ENCODE results near the gene ALDH1A1.
A peak's percentile ranks its signal among the peaks of the same experiment; 100 is the strongest.
"Not testable (repeated sequence)": the region's sequence is repeated elsewhere in the genome, so short reads cannot be mapped to it uniquely, and the experiment has no call there.

Gene ALDH1A1

DNA sequence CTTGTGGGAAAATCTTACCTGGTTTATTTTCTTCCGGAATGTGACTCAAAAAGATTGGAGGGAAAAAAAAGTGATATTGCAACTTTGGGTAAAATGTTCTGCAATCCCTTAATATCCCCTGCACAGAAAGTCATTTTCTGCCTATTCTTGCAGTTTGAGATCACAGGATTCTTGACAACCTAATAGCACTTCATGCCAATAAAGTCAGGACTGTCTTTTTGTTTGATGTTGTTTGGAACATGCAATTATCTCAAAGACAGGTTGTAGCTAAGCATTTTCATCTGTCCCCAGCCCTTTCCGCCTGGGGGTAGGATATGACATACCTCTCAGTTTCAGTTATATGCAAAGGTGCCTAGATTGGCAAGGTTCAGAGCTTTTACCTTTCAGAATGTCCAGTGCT lies 63.9 kb downstream of the ALDH1A1 start:
- no peak for DNase-seq

DNA sequence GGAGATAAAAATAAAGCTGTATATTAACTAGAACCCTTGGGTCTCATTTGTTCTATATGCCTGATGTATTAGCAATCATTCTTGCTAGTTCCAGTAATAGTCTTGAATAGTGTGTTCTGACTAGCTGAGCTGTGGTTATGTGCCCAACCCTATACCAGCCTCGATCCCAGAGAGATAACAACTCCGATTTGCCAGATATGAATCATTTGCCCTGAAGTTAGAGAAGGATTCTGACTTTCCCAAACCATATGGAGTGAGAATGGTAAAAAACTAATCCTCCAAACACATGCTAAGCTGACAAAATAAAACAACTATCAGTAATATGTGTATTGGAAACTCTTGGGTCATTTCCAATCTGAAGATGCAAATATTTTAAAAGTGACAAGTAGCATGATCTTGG lies 64.8 kb downstream of the ALDH1A1 start:
- DNase-seq = no peak

DNA sequence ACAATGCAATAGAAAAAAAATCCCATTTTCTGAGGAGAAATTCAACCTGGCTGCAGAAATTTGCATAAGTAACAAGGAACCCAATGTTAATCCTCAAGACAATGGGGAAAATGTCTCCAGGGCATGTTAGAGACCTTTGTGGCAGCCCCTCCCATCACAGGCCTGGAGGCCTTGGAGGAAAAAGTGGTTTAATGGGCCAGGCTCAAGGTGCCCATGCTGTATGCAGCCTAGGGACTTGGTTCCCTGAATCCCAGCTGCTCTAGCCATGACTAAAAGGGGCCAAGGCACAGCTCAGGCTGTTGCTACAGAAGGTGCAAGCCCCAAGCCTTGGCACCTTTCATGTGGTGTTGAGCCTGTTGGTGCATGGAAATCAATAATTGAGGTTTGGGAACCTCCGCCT lies 66.5 kb downstream of the ALDH1A1 start:
- DNase-seq = no peak

DNA sequence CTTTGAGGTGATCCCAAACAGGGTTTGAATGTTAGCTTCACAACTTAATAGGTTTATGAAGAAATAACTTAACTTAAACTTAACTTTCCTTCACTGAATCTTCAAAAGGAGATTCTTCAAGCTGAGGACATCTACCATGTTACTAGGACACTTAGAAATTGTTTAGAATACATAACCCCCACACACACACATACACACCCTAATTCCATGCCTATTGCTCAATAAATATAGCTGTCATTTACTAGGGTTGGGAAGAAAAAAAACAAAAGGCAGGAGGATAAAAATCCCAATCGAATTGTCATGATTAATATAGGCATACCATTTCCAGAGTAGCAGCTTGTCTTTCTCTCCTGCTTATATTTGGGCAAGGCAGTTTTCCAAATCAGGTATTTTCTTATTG lies 68.3 kb downstream of the ALDH1A1 start:
- no peak for DNase-seq

DNA sequence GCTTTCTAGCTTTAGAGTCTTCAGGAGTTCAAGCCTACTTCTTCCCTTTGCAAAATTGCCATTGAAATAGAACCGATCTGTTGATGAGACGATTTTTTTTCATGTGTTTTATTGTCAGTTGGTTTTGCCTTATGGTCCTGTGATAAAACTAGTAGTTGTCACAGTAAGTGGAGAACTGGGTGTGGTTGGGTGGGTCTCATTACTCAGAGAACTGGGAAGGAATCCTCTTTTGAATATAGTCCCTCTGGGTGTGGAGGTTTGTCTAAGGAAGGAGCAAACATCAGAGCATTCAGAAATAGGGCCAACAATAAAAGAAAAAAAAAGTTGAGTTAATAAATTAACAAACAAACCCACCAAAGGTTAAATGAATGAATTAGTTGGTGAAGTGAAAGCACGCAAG lies 69.0 kb downstream of the ALDH1A1 start:
- no peak for DNase-seq

DNA sequence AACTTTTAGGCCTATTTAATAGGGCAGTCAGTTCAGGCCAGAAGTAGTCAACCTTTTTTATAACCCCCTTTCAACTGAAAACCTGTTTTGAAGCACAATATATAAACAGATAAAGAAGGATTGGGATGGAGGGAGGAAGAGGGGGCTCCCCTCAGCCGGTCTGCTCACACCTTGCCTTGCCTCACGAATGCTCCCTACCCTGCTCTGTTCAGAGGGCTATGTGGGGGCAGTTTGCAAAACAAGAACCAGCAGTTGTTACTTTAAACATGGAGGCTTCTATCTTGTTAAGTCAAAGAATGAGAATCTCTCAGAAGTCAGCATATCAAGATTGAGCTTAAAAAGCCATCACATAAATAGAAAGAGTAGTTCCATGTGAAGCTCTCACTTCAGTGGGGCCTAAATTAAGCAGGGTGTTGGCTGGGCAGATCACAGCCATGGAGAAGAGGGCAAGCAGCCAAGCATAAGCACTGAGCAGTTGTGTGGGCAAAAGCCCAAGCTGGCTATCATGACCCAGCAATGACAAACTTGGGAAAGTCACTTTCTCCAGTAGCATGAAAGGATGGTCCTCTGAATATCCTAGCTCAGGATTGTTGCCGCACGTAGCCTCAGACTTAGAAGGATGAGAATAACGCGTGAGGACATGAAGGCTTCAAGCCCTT lies 70.6 kb downstream of the ALDH1A1 start:
- DNase-seq = no peak

DNA sequence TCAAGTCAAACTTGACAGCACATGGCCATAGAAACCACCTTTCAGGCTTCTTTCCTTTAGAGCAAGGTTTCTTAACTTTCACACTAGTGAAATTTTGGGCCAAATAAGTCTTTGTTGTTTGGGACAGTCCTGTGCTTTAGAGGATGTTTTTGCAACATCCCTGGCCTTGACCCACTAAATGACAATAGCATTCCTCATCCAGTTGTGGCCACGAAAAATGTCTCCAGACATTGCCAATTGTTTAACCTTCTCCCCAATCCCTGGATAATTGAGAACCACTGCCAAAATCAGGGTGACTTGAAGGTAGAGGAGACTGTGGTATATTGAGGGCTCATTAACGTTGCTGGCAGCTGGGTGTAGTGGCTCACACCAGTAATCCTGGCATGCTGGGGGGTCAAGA lies 72.0 kb downstream of the ALDH1A1 start:
- DNase-seq = no peak

DNA sequence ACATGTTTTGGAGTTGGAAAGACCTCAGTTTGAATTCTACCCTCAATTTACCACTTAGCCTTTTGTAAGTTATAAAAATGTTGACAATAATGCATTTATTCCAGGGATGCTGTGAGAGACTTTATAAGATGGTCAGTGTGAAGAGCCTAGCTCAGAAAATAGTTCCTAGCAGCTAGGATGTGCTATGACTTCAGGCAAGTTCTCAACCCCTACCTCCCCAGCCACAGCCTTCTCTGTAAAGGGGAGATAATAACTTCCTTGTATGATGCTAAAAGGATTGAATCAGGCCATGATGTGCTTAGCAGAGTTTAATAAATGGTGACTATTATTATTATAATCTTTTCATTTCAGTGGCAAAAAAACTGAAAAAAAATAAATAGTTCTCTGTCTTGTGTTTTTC lies 77.6 kb downstream of the ALDH1A1 start:
- DNase-seq = no peak

DNA sequence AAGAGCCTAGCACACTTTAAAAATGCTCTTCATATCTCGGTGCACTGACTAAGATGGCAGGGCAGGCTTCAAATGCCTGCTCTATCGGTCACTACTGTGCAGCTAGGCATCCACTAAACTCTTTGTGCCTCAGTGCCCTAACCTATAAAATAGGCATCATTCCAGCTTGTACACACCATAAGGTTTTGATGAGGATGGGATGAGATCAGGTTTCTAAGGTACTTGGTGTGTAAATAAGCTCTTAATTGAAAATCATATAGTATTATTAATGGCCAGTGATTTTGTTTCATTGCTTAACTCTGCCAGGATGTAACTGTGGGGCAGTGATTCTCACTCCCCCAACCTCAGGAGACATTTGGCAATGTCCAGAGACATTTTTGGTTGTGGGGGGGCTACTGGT lies 78.5 kb downstream of the ALDH1A1 start:
- no peak for DNase-seq

DNA sequence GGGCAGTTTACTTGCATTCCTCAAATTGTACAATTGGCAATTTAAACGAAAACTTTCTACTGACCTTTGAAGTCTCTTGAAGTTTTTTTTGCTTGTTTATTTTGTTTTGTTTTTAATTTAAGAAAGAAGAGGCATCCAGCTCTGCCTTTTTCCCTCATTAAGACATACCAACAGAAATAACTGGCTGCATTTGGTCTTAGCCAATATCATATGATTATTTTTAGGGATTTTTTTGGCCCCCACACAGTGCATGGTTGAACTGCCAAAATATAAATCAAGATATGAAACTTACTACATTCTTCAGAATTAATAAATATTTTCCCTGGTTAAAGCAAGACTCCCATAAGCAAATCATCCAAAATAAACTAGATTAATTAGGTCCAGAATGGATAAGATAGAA lies 79.4 kb downstream of the ALDH1A1 start:
- no peak for DNase-seq

DNA sequence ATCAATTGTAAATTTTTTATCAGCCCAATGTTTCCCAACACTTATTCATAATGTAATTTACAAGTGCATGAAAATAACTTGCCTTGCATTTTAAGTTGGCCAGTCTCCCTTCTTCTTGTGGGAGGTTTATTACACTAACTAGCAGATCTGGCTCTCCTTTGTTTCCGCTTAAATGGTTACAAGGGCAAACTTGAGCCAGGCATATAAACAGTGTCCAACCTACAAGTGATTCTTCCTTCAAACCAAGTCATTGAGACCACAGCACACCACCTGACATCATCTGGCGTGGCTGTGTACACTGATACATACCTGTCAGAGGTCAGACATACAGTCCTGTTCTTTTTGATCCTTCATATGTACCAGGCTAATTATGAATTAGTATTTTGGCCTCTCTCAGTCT lies 80.1 kb downstream of the ALDH1A1 start:
- no peak for DNase-seq

DNA sequence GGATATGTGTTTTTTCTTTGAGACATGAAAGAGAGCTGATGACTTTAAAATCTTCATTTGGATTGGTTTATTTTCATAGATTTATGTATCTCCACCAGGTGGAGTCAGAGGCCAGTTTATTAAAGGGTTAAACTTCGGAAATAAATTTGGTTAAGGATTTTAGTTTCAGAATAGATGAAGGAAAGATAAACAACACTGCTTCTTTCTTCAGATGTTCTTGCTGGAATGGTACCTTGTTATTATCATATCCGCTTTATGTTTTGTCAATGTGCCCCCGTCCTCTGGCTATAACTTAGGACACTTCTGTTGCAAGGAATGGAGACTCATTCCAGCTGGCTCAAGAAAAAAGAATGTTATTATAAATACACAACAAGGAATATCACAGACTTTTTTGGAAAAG lies 81.2 kb downstream of the ALDH1A1 start:
- DNase-seq = no peak

DNA sequence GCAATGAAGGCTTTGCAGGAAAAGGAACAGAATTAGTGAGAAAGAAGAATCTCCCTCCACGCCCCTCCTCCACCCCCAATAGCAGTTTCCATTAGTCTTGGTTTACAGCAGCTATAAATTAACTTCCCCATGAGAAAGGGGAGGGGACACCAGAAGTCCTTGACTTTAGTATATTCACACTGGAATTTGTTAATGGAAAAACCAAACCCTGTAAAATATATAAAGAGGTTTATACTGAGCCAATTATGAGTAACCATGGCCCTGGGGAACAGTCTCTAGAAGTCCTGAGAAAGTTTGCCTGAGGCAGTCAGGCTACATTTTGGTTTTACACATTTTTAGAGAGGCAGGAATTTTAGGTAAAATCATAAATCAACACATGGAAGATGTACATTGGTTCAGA lies 88.5 kb downstream of the ALDH1A1 start:
- no peak for DNase-seq

DNA sequence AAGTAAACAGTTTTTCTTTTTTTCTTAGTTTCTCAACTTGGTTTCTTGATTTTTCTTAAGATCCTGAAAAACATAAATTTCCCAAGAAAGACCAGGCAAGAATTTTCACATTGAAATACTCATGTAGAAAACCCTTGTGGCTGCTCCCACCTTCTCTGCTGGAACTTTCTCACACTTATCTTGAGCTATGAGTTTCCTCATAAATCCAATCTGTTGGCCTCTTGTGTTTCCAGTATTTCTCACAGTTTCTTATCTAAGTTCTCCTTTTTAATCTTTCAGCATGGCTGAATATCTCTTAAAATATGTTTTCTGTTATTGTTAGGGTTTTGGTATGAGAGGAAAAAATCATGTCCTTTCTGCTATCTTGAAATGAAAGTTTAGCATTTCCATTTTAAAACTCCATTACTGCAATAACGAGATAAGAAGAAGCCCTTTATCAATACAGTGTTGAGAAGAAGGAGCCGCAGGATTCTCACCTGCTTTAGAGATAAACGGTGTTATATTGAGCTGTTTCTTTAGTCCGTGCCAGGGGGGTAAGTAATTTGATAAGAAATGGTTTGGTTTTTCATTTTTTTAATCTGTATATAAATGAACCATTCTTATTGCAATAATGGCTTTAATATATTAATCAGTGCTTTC lies 89.3 kb downstream of the ALDH1A1 start:
- no peak for DNase-seq

DNA sequence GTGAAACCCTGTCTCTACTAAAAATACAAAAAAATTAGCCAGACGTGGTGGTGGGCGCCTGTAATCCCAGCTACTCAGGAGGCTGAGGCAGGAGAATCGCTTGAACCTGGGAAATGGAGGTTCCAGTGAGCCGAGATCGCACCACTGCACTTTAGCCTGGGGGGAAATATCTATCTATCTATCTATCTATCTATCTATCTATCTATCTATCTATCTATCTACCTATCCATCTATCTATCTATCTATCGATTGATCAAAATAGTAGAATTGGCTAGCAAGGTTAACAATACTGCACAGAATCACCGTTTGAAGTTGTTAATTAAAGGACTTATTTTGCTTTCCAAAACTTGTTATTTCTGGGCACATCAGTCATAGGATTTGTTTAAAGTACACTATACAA lies 90.1 kb downstream of the ALDH1A1 start:
- DNase-seq = not testable (repeated sequence)

DNA sequence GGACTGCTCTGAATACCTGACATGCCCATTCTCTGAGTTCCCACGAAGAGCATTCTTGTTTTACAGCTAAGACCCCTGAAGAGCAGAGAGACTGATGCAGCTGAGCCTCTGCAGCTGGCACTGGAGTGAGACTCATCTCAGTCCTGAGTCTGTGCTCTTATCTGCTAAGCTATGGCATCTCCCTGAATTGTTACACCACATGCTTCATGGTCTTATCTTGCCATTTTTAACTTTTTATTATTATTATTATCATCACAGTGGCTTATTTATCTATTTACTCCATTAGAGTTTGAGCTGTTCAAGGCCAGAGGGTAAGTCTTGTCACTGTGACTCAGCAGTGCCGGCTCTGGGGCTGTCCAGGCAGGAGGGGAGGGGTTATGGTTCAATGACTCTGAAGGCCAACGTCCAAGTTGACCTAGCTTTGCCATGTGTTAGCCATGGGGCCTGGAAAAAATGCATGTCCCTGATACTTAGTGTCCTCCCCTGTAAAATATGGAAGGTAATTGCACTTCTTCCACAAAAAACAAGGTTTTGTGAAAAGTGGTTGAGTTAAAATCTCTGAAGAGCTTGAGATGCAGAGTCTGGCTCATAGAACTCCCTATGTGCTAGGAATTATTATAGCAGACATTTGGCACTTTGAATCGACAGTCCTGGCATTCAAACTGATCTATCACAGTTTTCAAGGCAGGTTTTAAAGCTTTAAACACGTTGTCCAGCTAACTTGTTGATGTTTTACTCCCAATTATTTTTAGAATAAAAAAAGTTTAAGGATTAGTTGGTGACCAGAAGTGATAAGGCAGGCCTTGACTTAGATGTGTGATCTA lies 94.6 kb downstream of the ALDH1A1 start:
- no peak for DNase-seq

DNA sequence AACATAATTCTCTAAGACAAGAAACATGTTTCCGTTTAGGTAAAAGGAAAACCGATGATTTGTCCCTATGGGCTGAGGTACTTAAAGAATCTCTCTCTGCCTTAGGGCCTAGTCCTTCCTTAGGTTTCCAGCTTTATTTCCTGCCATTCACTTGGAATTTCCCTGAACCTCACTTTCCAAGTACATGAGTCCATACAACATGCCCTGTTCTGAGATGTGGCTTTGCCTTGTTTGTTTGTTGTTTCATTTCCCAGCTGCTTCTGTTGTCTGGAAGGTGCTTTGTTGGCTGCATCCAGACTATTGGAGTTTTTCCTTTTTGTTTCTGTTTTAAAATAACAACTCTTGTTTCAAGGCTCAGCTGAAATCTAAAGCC lies 95.2 kb downstream of the ALDH1A1 start:
- no peak for DNase-seq

DNA sequence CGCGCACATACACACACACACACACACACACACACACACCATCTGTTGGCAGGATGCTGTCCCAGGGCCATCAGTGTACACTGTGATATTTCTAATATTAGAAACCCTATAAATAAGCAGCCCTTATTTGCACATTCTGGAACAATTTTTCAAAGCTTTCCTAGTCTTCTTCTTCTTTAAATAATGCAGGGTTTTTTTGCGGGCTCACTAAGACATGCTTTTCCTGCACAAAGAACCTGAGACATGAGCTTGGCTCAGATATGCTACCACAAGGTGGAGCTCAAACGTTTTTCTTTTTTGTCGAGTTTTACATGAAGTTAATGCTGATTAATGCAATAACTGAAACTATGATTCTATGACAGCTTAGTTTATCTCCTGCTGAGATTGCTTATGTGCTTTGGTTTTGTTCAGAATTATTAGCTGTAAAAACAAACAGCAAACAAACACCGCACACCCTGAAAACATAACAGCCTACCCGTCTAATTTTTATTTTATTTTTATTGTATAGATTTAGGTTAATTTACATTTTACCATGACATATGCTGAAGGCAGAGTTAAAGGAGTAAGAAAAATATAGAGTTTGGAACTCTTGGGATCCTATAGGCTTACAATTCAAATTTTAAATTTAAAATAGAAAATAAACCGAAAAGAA lies 95.8 kb downstream of the ALDH1A1 start:
- peak; percentile 4 for DNase-seq

DNA sequence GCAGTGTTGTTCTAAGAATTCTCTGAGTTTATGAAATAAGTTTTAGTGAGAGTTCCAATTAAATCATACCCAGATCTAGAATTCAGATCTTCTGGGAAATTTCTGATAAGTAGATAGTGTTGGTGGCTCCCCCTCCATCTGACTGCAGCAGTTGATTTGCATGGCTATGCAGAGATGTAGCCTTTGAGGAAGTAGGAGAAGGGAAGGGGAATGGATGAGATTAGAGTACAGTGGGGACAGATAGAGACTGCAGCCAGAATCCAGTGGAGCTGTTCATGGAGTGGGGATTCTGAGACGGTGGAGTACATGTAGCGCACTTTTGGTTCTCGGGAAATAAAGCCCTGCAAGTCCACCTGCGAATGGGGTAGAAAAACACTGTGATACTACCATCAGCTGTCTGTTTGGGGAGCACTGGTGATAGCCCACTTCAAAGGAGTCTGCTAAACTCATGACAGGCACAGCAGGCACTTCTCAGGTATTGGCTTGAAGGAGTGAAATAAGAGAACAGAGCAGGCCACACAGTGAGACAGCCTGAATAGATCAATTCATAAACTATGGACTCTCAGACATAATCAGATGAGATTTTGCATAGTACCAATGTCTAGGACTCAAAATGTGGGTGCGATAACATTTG lies 96.8 kb downstream of the ALDH1A1 start:
- no peak for DNase-seq

DNA sequence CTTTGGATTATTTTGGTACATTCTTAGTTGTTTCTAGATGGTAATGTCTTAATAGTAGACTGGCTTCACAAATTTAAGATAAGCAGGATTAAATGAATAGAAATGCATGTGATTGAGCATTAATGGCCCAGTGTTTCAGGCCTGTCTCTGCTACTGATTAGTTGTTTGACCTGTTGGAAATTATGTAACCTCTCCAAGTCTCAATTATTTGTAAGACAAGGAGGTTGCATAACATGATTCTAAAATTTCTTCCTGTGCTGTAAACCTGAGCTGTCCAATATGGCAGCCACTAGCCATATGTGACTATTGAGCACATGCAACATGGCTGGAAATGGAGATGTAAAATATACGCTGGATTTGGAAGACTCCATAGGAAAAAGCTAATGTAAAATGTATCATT lies 97.5 kb downstream of the ALDH1A1 start:
- no peak for DNase-seq
